Measurements from ENCODE around the gene CIITA.

DNA sequence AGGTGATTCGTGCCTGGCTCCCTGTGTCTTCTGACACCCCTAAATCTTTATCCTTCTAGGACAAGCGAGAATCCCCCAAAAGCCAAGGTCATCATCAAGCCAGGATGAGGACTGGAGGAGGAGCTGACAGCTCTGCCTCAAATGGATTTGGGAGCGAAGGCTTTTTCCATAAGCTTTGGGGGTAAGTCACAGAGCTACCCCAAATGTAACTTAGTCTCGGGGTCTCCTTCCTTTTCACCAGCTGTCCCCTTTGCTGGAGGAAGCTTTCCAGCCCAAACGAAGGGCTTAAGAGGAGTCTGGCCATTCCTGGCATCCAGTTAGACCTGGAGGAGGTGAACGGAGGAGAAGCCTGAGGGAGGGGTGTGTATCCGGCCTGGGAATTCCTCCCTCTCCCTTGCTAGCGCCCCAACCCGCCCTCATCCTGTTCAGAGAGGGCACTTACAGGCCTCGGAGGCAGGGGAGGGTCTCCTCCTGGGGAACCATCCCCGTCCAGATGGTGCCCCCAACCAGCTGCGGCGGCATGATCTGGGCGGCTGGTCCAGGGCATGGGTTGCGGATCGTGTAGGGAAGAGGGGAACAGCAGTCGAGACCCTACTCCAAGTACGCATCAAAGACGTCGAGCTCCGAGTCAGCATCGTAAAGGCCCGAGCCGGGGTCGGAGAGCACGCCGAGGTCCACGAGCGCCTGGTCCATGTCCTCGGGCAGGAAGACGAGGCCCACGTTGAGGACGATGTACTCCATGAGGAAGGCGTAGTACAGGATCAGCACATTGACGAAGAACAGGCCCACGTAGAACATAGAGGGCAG, 64.3 kb downstream of the CIITA start:
- TF ChIP-seq POLR2A (IDR thresholded peaks at IDR 0.05), result no peak
- TF ChIP-seq CTCF (IDR thresholded peaks at IDR 0.05), result no peak

Data from heart left ventricle (tissue), 13 donors.